ENCODE data around the gene TGFBRAP1.
A peak's percentile ranks its signal among the peaks of the same experiment; 100 is the strongest.

Gene TGFBRAP1

DNA sequence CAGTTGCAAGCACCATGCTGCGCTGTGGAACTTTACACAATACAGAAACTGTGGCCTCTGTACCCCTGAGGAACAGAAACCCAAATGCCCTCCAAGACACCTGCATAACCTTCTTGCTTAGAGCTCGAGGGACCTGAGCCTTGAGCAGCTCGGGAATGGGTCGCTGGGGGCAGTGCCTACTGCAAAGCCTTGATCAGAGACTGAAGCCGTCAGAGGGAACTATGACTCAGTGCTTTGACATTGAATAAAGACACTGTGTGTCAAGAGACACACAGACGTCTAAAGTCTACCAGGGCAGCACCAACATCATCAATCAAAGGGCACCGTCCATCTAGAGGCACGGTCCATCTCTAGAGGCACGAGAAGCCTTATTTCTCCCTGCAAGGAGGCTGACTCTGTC, 57.4 kb downstream of the TGFBRAP1 start:
- Mint-ChIP-seq H3K9me3 (no peaks in the 10 kb centered on the region), H3K4me3 (no peak overlapping the region), H3K4me1 (peaks cover 13% of the 10 kb centered on the region), H3K27ac (no peak overlapping the region), H3K36me3 (ENCODE audit: low read depth) (peaks cover 45% of the 10 kb centered on the region), H3K27me3 (ENCODE audit: low read depth) (no peaks in the 10 kb centered on the region)
- TF ChIP-seq, protein P1, sequence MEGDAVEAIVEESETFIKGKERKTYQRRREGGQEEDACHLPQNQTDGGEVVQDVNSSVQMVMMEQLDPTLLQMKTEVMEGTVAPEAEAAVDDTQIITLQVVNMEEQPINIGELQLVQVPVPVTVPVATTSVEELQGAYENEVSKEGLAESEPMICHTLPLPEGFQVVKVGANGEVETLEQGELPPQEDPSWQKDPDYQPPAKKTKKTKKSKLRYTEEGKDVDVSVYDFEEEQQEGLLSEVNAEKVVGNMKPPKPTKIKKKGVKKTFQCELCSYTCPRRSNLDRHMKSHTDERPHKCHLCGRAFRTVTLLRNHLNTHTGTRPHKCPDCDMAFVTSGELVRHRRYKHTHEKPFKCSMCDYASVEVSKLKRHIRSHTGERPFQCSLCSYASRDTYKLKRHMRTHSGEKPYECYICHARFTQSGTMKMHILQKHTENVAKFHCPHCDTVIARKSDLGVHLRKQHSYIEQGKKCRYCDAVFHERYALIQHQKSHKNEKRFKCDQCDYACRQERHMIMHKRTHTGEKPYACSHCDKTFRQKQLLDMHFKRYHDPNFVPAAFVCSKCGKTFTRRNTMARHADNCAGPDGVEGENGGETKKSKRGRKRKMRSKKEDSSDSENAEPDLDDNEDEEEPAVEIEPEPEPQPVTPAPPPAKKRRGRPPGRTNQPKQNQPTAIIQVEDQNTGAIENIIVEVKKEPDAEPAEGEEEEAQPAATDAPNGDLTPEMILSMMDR (IDR thresholded peaks at IDR 0.05; ENCODE audit: unreplicated experiment in 3 of 3): no peak

- peaks cover 42% of the 10 kb centered on the region for H3K36me3 Mint-ChIP-seq (ENCODE audit: low read depth)
- H3K4me1 Mint-ChIP-seq: peaks cover 13% of the 10 kb centered on the region
- H3K4me3 Mint-ChIP-seq: no peak overlapping the region
- no peak overlapping the region for H3K27ac Mint-ChIP-seq
- TF ChIP-seq, protein P1 (IDR thresholded peaks at IDR 0.05; ENCODE audit: unreplicated experiment in 3 of 3): no peak
- H3K27me3 Mint-ChIP-seq (ENCODE audit: low read depth): no peaks in the 10 kb centered on the region
- H3K9me3 Mint-ChIP-seq: no peaks in the 10 kb centered on the region
These were observed 58.0 kb downstream of the TGFBRAP1 start for GRCh38 chr2:105271393-105272045.

DNA sequence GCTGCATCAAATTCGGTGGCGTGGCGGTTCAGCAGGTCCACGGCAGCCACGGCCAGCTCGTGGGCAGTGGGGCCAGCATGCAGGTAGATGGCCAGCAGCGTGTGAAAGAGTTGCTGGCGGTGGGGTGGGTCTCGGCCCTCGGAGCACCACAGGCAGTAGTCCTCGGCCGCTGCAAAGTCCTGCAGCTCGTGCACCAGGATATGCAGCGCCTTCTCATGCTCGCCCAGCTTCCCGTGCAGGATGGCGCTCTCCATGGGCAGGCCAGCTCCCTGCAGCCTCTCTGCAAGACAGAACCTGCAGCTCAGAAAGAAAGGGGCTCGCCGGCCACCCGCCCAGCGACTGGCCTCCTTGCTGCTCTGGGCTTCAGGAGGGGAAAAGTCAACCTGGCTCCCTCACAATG, 60.1 kb downstream of the TGFBRAP1 start:
- H3K4me1 Mint-ChIP-seq: peaks cover 12% of the 10 kb centered on the region
- H3K27me3 Mint-ChIP-seq (ENCODE audit: low read depth): no peaks in the 10 kb centered on the region
- peaks cover 51% of the 10 kb centered on the region for H3K36me3 Mint-ChIP-seq (ENCODE audit: low read depth)
- H3K4me3 Mint-ChIP-seq: no peak overlapping the region
- H3K9me3 Mint-ChIP-seq: no peaks in the 10 kb centered on the region
- no peak overlapping the region for H3K27ac Mint-ChIP-seq
- TF ChIP-seq, protein P1 (IDR thresholded peaks at IDR 0.05; ENCODE audit: unreplicated experiment in 3 of 3): no peak

GRCh38 chr2:105262651-105263091, 66.9 kb downstream of the TGFBRAP1 start:
- Mint-ChIP-seq H3K9me3 (no peaks in the 10 kb centered on the region), H3K36me3 (ENCODE audit: low read depth) (peaks cover 35% of the 10 kb centered on the region), H3K4me3 (no peak overlapping the region), H3K27ac (peak overlapping the region; percentile 16 to 55 (median 53)), H3K4me1 (peaks cover 22% of the 10 kb centered on the region), H3K27me3 (ENCODE audit: low read depth) (peaks cover 9% of the 10 kb centered on the region)
- TF ChIP-seq, protein P1 (IDR thresholded peaks at IDR 0.05; ENCODE audit: unreplicated experiment in 3 of 3): no peak

GRCh38 chr2:105261061-105261460, 68.5 kb downstream of the TGFBRAP1 start:
- H3K9me3 Mint-ChIP-seq: no peaks in the 10 kb centered on the region
- H3K27me3 Mint-ChIP-seq (ENCODE audit: low read depth): peaks cover 9% of the 10 kb centered on the region
- peak overlapping the region in 2 of 3 experiments; percentile 29 to 70 for H3K27ac Mint-ChIP-seq
- TF ChIP-seq, protein P1 (IDR thresholded peaks at IDR 0.05; ENCODE audit: unreplicated experiment in 3 of 3): no peak
- H3K4me3 Mint-ChIP-seq: no peak overlapping the region
- H3K36me3 Mint-ChIP-seq (ENCODE audit: low read depth): peaks cover 25% of the 10 kb centered on the region
- peaks cover 22% of the 10 kb centered on the region for H3K4me1 Mint-ChIP-seq

- TF ChIP-seq, protein P1 (IDR thresholded peaks at IDR 0.05; ENCODE audit: unreplicated experiment in 3 of 3): no peak
- H3K27ac Mint-ChIP-seq: no peak overlapping the region
- H3K9me3 Mint-ChIP-seq: no peaks in the 10 kb centered on the region
- H3K27me3 Mint-ChIP-seq (ENCODE audit: low read depth): peaks cover 9% of the 10 kb centered on the region
- H3K36me3 Mint-ChIP-seq (ENCODE audit: low read depth): peaks cover 11% of the 10 kb centered on the region
- no peak overlapping the region for H3K4me3 Mint-ChIP-seq
- H3K4me1 Mint-ChIP-seq: peaks cover 22% of the 10 kb centered on the region
These were observed 70.6 kb downstream of the TGFBRAP1 start for GRCh38 chr2:105258835-105259350.

Data from nephron (organoid).